T-helper 17 cell (primary cell): ENCODE data around the gene EIF4A2. TPM values are rescaled to one million over a fixed set of nuclear protein-coding genes. Genes with fewer than 3 reads are reported as not detected.
A peak's percentile ranks its signal among the peaks of the same experiment; 100 is the strongest.

Experiments used
- ATAC-seq: fragments of 150-1000 bp; cut with Tn5 transposase; 2 replicates; pipeline ENCODE4 v1.10.0; 2021; ENCODE audit warnings: mild to moderate bottlenecking, moderate library complexity
- DNase-seq, 3 donors: peaks; one replicate each; pipeline versions ENCODE4 v3.0.0 to v3.0.0-alpha.2; 2020 to 2021
- H3K9me3 ChIP-seq: one replicate; pipeline ENCODE4 v1.7.0; 2013; ENCODE audit warnings: low read length, mild to moderate bottlenecking; ENCODE audit not compliant: control insufficient read depth, poor library complexity, severe bottlenecking
- H3K27ac Mint-ChIP-seq: one replicate; pipeline ENCODE4 v1.8.0; 2022; ENCODE audit warnings: mild to moderate bottlenecking, moderate library complexity, mixed read lengths
- H3K27me3 Mint-ChIP-seq: one replicate; pipeline ENCODE4 v1.8.0; 2022; ENCODE audit warnings: mixed read lengths
- H3K36me3 Mint-ChIP-seq: one replicate; pipeline ENCODE4 v1.8.0; 2022; ENCODE audit warnings: low read depth, mixed read lengths
- H3K4me1 Mint-ChIP-seq: one replicate; pipeline ENCODE4 v1.8.0; 2022; ENCODE audit warnings: mild to moderate bottlenecking, mixed read lengths
- H3K4me3 Mint-ChIP-seq: one replicate; pipeline ENCODE4 v1.8.0; 2022; ENCODE audit warnings: mild to moderate bottlenecking, moderate library complexity, mixed read lengths
- total RNA-seq, 4 donors: library from RNA in 2 of 4; stranded (reverse) in 2 of 4; gene quantifications; one replicate each; pipeline ENCODE4 v1.2.3 and lab custom pipeline; 2022 to 2026

Gene EIF4A2
- 100 to 1,000 TPM; 874 to 882 TPM for total RNA-seq
- total RNA-seq (lab: John Stamatoyannopoulos, UW), result 1,025 to 1,872 reads per million in 2 donors

GRCh38 chr3:186783058-186783730, at the start of gene EIF4A2:
EIF4A2 (plus strand) TSS chr3:186783577; CDS start chr3:186783611, 34 bp downstream.
- peaks cover 50% of the 10 kb centered on the region for H3K4me1 Mint-ChIP-seq
- H3K9me3 ChIP-seq, result no peaks in the 10 kb centered on the region
- H3K4me3 Mint-ChIP-seq, result peak within 1 kb of the TSS; percentile 99
- peak within 1 kb of the TSS; percentile 100 for H3K27ac Mint-ChIP-seq
- no peaks in the 10 kb centered on the region for H3K27me3 Mint-ChIP-seq
- ATAC-seq (peak; percentile 80), DNase-seq (peak; percentile 89 to 90 (median 89))
- peaks cover 23% of the 10 kb centered on the region for H3K36me3 Mint-ChIP-seq

GRCh38 chr3:186742618-186743380, 40.6 kb upstream of the EIF4A2 start:
- Mint-ChIP-seq H3K27me3 (no peaks in the 10 kb centered on the region), H3K36me3 (peaks cover 4% of the 10 kb centered on the region), H3K27ac (no peak overlapping the region), H3K4me1 (peaks cover under 1% of the 10 kb centered on the region), H3K4me3 (no peak overlapping the region)
- H3K9me3 ChIP-seq, result no peaks in the 10 kb centered on the region
- ATAC-seq, result no peak
- DNase-seq, result no peak

- ATAC-seq (no peak), DNase-seq (no peak)
- H3K4me1 Mint-ChIP-seq, result peaks cover 5% of the 10 kb centered on the region
- peaks cover 4% of the 10 kb centered on the region for H3K36me3 Mint-ChIP-seq
- no peak overlapping the region for H3K4me3 Mint-ChIP-seq
- H3K27me3 Mint-ChIP-seq, result no peaks in the 10 kb centered on the region
- H3K27ac Mint-ChIP-seq, result no peak overlapping the region
- H3K9me3 ChIP-seq, result no peaks in the 10 kb centered on the region
These were observed 39.7 kb upstream of the EIF4A2 start for GRCh38 chr3:186743666-186744065.

- ATAC-seq (no peak), DNase-seq (no peak)
- H3K4me3 Mint-ChIP-seq, result no peak overlapping the region
These were observed 37.4 kb upstream of the EIF4A2 start for GRCh38 chr3:186746008-186746407.

GRCh38 chr3:186750316-186750715, 33.1 kb upstream of the EIF4A2 start:
- H3K4me3 Mint-ChIP-seq, result no peak overlapping the region
- H3K27me3 Mint-ChIP-seq, result peaks cover 18% of the 10 kb centered on the region
- H3K4me1 Mint-ChIP-seq, result peaks cover 5% of the 10 kb centered on the region
- H3K27ac Mint-ChIP-seq, result no peak overlapping the region
- DNase-seq (no peak), ATAC-seq (no peak)
- H3K36me3 Mint-ChIP-seq, result no peaks in the 10 kb centered on the region
- H3K9me3 ChIP-seq, result no peaks in the 10 kb centered on the region

More at GRCh38 chr3:186746008-186746407, 37.4 kb upstream of the EIF4A2 start:
- Mint-ChIP-seq H3K27me3 (no peaks in the 10 kb centered on the region), H3K36me3 (peaks cover 4% of the 10 kb centered on the region), H3K4me1 (peaks cover 5% of the 10 kb centered on the region), H3K27ac (peak overlapping the region; percentile 37)
- no peaks in the 10 kb centered on the region for H3K9me3 ChIP-seq

GRCh38 chr3:186751480-186751879, 31.9 kb upstream of the EIF4A2 start:
- Mint-ChIP-seq H3K4me1 (peaks cover 5% of the 10 kb centered on the region), H3K27ac (no peak overlapping the region), H3K4me3 (no peak overlapping the region), H3K36me3 (no peaks in the 10 kb centered on the region), H3K27me3 (peaks cover 19% of the 10 kb centered on the region)
- ATAC-seq (no peak), DNase-seq (no peak)
- no peaks in the 10 kb centered on the region for H3K9me3 ChIP-seq

- Mint-ChIP-seq H3K4me3 (no peak overlapping the region), H3K4me1 (no peaks in the 10 kb centered on the region), H3K27ac (no peak overlapping the region), H3K27me3 (peaks cover 29% of the 10 kb centered on the region), H3K36me3 (no peaks in the 10 kb centered on the region)
- no peaks in the 10 kb centered on the region for H3K9me3 ChIP-seq
- ATAC-seq, result no peak
- DNase-seq, result no peak
These were observed 29.4 kb upstream of the EIF4A2 start for GRCh38 chr3:186754006-186754405.

- ATAC-seq (no peak), DNase-seq (no peak)
- peaks cover 29% of the 10 kb centered on the region for H3K27me3 Mint-ChIP-seq
- no peak overlapping the region for H3K27ac Mint-ChIP-seq
- no peak overlapping the region for H3K4me3 Mint-ChIP-seq
- no peaks in the 10 kb centered on the region for H3K9me3 ChIP-seq
- H3K36me3 Mint-ChIP-seq, result no peaks in the 10 kb centered on the region
- H3K4me1 Mint-ChIP-seq, result no peaks in the 10 kb centered on the region
These were observed 28.5 kb upstream of the EIF4A2 start for GRCh38 chr3:186754871-186755270.

- Mint-ChIP-seq H3K27ac (no peak overlapping the region), H3K4me1 (no peaks in the 10 kb centered on the region), H3K4me3 (no peak overlapping the region), H3K27me3 (peaks cover 22% of the 10 kb centered on the region), H3K36me3 (no peaks in the 10 kb centered on the region)
- DNase-seq (no peak), ATAC-seq (no peak)
- H3K9me3 ChIP-seq, result no peaks in the 10 kb centered on the region
These were observed 26.2 kb upstream of the EIF4A2 start for GRCh38 chr3:186757214-186757613.

- Mint-ChIP-seq H3K4me3 (no peak overlapping the region), H3K36me3 (no peaks in the 10 kb centered on the region), H3K27me3 (peaks cover 22% of the 10 kb centered on the region), H3K4me1 (no peaks in the 10 kb centered on the region), H3K27ac (no peak overlapping the region)
- no peak for ATAC-seq
- no peaks in the 10 kb centered on the region for H3K9me3 ChIP-seq
- DNase-seq, result no peak
These were observed 25.6 kb upstream of the EIF4A2 start for GRCh38 chr3:186757686-186758220.

GRCh38 chr3:186759231-186759930, 24.0 kb upstream of the EIF4A2 start:
- no peak for DNase-seq
- H3K36me3 Mint-ChIP-seq, result no peaks in the 10 kb centered on the region
- no peak overlapping the region for H3K27ac Mint-ChIP-seq
- peaks cover 15% of the 10 kb centered on the region for H3K27me3 Mint-ChIP-seq
- ATAC-seq, result no peak
- H3K4me3 Mint-ChIP-seq, result no peak overlapping the region
- H3K9me3 ChIP-seq, result no peaks in the 10 kb centered on the region
- H3K4me1 Mint-ChIP-seq, result no peaks in the 10 kb centered on the region

- H3K27ac Mint-ChIP-seq, result no peak overlapping the region
- no peaks in the 10 kb centered on the region for H3K36me3 Mint-ChIP-seq
- H3K27me3 Mint-ChIP-seq, result peaks cover 11% of the 10 kb centered on the region
- H3K9me3 ChIP-seq, result no peaks in the 10 kb centered on the region
- DNase-seq (no peak), ATAC-seq (no peak)
- no peak overlapping the region for H3K4me3 Mint-ChIP-seq
- H3K4me1 Mint-ChIP-seq, result no peaks in the 10 kb centered on the region
These were observed 23.1 kb upstream of the EIF4A2 start for GRCh38 chr3:186760141-186760833.
